Stimulated activated CD4-positive, alpha-beta T cell treated with anti-CD3 and anti-CD28 coated beads, Interleukin-2, amount 100 ng/mL, for 48 hours (primary cell): ENCODE data around the gene TMEM252.

ENCODE experiments used
- DNase-seq, 2 donors: peaks; one replicate each; pipeline ENCODE4 v3.0.0-alpha.2; 2020

Gene TMEM252

DNA sequence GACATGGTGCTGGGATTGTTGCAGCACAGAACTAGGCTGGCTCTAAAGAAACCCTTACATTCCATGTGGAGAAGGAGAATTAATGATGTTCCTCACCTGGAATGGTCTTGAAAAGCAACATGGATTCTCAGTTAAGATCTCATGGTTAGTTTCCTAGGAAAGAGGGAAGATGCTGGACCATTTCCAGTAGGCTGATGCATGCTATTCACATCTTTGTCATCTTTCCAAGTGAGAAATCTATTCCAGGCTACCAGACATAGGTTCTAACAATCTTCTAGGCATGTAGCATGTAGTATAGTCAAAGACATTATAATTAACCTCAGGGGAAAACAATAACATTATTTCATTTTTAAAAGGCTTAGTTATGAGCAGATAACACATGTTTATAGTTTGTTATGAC is 44.3 kb downstream of the TMEM252 start:
- no peak for DNase-seq

GRCh38 chr9:68495247-68495646 is 45.4 kb downstream of the TMEM252 start:
- no peak for DNase-seq

GRCh38 chr9:68493958-68494577 is 46.6 kb downstream of the TMEM252 start:
- DNase-seq, result no peak

DNA sequence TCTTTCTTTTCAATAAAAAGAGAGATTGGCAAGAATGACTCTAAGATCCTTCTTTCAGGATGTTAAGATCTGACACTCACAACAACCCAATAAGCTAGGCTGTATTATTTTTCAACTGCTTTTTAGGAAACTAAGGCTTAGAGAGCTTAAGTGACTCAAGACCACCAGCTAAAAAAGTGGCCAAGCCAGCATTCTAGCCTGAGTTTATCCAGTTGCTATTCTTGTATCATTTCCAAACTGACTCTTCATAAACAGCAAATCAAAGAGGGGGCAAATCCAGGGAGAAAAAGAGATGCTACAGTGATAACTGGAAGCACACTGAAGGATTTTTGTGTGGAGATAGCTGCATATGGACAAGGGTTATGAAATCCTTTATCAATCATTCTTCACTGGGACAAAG is 47.1 kb downstream of the TMEM252 start:
- no peak for DNase-seq

GRCh38 chr9:68492806-68493205 is 47.9 kb downstream of the TMEM252 start:
- no peak for DNase-seq

- no peak for DNase-seq
Observed at GRCh38 chr9:68489646-68490045, 51.0 kb downstream of the TMEM252 start.

GRCh38 chr9:68488126-68488525 is 52.6 kb downstream of the TMEM252 start:
- no peak for DNase-seq
